NCI-H2081 (cell line): ENCODE results near the gene ENDOG.
A peak's percentile ranks its signal among the peaks of the same experiment; 100 is the strongest.
"Not testable (repeated sequence)": the region's sequence is repeated elsewhere in the genome, so short reads cannot be mapped to it uniquely, and the experiment has no call there.

Source experiments
- DNase-seq, 2 experiments: peaks; one replicate each; lab custom pipeline; 2025; lab: John Stamatoyannopoulos, UW

Gene ENDOG

DNA sequence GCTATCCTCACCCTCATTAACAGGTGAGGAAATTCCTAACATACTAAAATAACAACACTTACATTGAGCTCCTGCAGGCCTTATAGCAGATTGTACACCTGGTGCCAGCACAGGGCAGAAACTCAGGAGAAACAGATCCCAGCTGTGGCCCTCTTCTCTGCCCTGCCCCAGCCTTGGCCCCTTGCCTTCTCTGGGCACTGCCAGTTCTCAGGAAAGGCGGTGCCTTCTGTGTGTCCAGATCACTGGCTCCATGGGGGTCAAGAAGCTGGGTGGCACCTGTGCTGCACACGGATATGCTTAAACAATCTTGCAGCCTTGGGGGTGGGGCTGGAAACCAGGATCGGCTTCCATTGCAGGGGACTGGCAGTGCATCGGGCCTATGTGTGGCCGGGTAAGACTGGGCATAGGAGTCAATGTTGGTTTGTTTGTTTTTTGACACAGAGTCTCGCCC, 44.1 kb downstream of the ENDOG start:
- no peak for DNase-seq

DNA sequence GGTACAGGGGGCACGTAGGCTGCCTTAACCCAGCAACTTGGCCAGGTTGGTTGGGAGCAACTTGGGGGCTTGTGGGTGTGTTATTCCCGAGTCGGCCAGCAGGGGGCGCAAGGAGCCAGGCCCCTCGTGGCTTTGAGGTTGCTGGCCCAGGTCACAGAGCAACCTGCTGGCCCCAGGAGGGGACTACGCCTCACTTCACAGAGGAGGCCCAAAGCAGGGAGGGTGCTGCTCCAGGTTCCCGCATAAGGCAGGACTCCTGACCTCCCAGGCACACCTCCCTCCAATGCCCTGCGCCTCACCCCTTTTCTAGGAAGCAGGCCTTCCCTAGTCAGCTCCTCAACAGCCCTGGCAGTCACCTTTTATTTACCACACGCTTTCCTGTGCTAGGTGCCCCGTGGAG, 45.3 kb downstream of the ENDOG start:
- peak; percentile 15 to 34 for DNase-seq

DNA sequence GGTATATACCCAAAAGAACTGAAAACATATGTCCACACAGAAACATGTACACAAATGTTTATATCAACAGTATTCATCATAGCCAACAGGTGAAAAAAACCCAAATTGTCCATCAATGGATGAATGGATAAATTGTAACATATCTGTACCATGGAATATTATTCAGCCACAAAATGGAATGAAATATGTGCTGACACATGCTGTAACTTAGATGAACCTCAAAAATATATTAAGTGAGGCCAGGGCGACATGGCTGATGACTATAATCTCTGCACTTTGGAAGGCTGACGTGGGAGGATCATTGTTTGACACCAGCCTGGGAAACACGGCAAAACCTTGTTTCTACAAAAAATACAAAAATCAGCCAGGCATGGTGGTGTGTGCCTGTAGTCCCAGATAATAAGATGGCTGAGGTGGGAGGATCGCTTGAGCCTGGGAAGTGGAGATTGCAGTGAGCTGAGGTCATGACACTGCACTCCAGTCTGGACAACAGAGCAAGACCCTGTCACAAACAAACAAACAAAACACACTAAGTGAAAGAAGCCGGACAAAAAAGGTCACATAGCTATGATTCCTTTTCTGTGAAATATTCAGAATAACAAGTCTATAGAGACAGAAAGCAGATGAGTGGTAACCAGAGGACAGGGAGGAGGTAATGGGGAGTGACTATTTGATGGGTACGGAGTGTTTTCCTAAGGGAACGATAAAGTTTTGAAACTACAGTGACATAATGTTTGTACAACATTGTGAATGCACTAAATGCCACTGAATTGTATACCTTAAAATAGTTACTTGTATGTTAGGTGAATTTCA, 52.0 kb downstream of the ENDOG start:
- DNase-seq: no peak

DNA sequence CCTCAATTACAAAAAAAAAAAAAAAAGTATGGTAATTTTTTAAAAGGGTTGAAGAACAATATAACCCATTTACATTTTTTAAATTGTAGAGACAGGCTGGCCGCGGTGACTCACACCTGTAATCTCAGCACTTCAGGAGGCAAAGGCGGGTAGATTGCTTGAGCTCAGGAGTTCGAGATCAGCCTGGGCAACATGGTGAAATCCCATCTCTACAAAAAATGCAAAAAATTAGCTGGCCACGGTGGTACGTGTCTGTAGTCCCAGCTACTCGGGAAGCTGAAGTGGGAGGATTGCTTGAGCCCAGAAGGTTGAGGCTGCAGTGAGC, 52.6 kb downstream of the ENDOG start:
- DNase-seq: not testable (repeated sequence)
